Stomach (tissue), 9 donors: ENCODE results near the gene ELOVL7. TPM values are rescaled to one million over a fixed set of nuclear protein-coding genes. Genes with fewer than 3 reads are reported as not detected.

ENCODE experiments used
- DNase-seq, 2 donors: peaks; one replicate each; pipeline versions ENCODE4 v3.0.0 to v3.0.0-alpha.2; 2013 to 2019
- H3K27ac ChIP-seq, 5 donors: fragments of 200-600 bp in 4 of 5; sonication (generic) in 4 of 5; one replicate each; pipeline ENCODE4 v1.5.1; 2013 to 2019; ENCODE audit warnings: mild to moderate bottlenecking in 1 of 5, moderate library complexity in 1 of 5
- H3K27me3 ChIP-seq, 3 donors: fragments of 200-600 bp; sonication (generic); one replicate each; pipeline ENCODE4 v1.5.1; 2017 to 2019; ENCODE audit warnings: mixed run types in 1 of 3
- H3K36me3 ChIP-seq, 4 donors: fragments of 200-600 bp; sonication (generic); 1 replicate in 3 of 4; 2 replicates in 1 of 4; pipeline ENCODE4 v1.5.1; 2016 to 2019
- H3K4me1 ChIP-seq, 4 donors: fragments of 200-600 bp; sonication (generic); one replicate each; pipeline ENCODE4 v1.5.1; 2016 to 2019
- H3K4me3 ChIP-seq, 4 donors: fragments of 200-600 bp; sonication (generic) in 3 of 4; one replicate each; pipeline ENCODE4 v1.5.1; 2016 to 2019; ENCODE audit warnings: mild to moderate bottlenecking in 1 of 4
- H3K9me3 ChIP-seq, 4 donors: fragments of 200-600 bp; sonication (generic); one replicate each; pipeline ENCODE4 v1.5.1; 2016 to 2019
- CTCF ChIP-seq, 7 experiments: fragments of 450-650 bp in 4 of 7; fragments of 200-600 bp in 3 of 7; sonication (generic) in 3 of 7; IDR thresholded peaks; one replicate each; pipeline ENCODE4 v1.5.1; 2016 to 2019; ENCODE audit warnings: antibody characterized with exemption in 7 of 7, control low read depth in 2 of 7, mild to moderate bottlenecking in 1 of 7
- EP300 ChIP-seq: sonication (generic); formaldehyde crosslinking; IDR thresholded peaks from one replicate; pipeline ENCODE4 v1.6.1; 2017; ENCODE audit warnings: antibody characterized with exemption
- POLR2A ChIP-seq, 4 donors: fragments of 450-650 bp; IDR thresholded peaks; one replicate each; pipeline ENCODE4 v1.6.1; 2016; ENCODE audit warnings: antibody characterized with exemption in 4 of 4, control low read depth in 2 of 4, mild to moderate bottlenecking in 1 of 4, moderate library complexity in 1 of 4
- POLR2AphosphoS5 ChIP-seq, 3 donors: sonication (generic); formaldehyde crosslinking; IDR thresholded peaks; one replicate each; pipeline ENCODE4 v1.6.1; 2016; ENCODE audit warnings: antibody characterized with exemption in 3 of 3
- WGBS, 5 donors: extraction: QIAGEN DNeasy Blood & Tissue Kit in 3 of 5; methylation state at CpG; one replicate each; pipeline versions ENCODE4 v1.1.5 to v1.1.7; 2013 to 2018; 5-methylcytosine and 5-hydroxymethylcytosine counted together
- intact Hi-C: fragments of 100-400 bp; cut with DNase I; formaldehyde crosslinking; loops from one replicate; pipeline ENCODE4 v1.15.1; 2023; ENCODE audit warnings: low total_unique reads
- polyA plus RNA-seq, 3 donors: library from polyadenylated mRNA; stranded (reverse); fragments of 200-250 nt; gene quantifications; one replicate each; pipeline ENCODE4 v1.2.3, GENCODE V29; 2013
- total RNA-seq, 5 donors: library from RNA; depleted of rRNA; stranded (reverse); fragments of >200 nt; gene quantifications; one replicate each; pipeline versions ENCODE4 v1.1.0 to v1.2.3, GENCODE V29; 2014 to 2016
- donor health status: healthy with polysubstance abuse.
- donor health status: Bipolar disorder and iron deficiency.
- donor health status: healthy.

ELOVL7 gene
- total and polyA plus RNA-seq, 8 donors: 0.31 to 12.7 (median 1.6) TPM; not detected in 2

- DNase-seq: peak in 1 of 2 donors; percentile 58
Observed at GRCh38 chr5:60843386-60843935, 608 bp downstream of the ELOVL7 start.

GRCh38 chr5:60842871-60843385 is 1.1 kb downstream of the ELOVL7 start:
- TF ChIP-seq POLR2A (IDR thresholded peaks at IDR 0.05) (no peak), CTCF (IDR thresholded peaks at IDR 0.05) (no peak), POLR2AphosphoS5 (IDR thresholded peaks at IDR 0.05) (no peak), EP300 (no peak)
- Histone ChIP-seq H3K4me3 (peak overlapping the region; percentile 71 to 93 (median 76)), H3K27ac (no peak overlapping the region), H3K9me3 (no peaks in the 10 kb centered on the region), H3K27me3 (peaks cover 0 to 44% (median 23%) of the 10 kb centered on the region in 3 donors), H3K4me1 (peaks cover 12 to 26% (median 20%) of the 10 kb centered on the region in 4 donors), H3K36me3 (no peaks in the 10 kb centered on the region)
- DNase-seq: no peak
- 8 to 12% (median 9%) methylated on average over 25 to 26 of the region's 26 CpGs for WGBS, 5 donors
- intact Hi-C loops: no loop called here

More at GRCh38 chr5:60843386-60843935, 608 bp downstream of the ELOVL7 start:
- H3K9me3 ChIP-seq: no peaks in the 10 kb centered on the region
- peaks cover 0 to 44% (median 23%) of the 10 kb centered on the region in 3 donors for H3K27me3 ChIP-seq
- WGBS, 5 donors: 0 to 2% (median 0%) methylated on average over 16 to 49 of the region's 49 CpGs
- H3K4me3 ChIP-seq: peak overlapping the region; percentile 71 to 93 (median 76)
- intact Hi-C loops: no loop called here
- H3K27ac ChIP-seq: peak overlapping the region in 4 of 5 donors; percentile 19 to 73 (median 59)
- peaks cover 12 to 24% (median 19%) of the 10 kb centered on the region in 4 donors for H3K4me1 ChIP-seq
- TF ChIP-seq CTCF (IDR thresholded peaks at IDR 0.05) (no peak), EP300 (no peak), POLR2A (IDR thresholded peaks at IDR 0.05) (no peak), POLR2AphosphoS5 (IDR thresholded peaks at IDR 0.05) (no peak)
- no peaks in the 10 kb centered on the region for H3K36me3 ChIP-seq

- no peaks in the 10 kb centered on the region for H3K36me3 ChIP-seq
- no peaks in the 10 kb centered on the region for H3K9me3 ChIP-seq
- 78 to 89% (median 86%) methylated on average over 2 of the region's 2 CpGs for WGBS, 5 donors
- no peak overlapping the region for H3K4me3 ChIP-seq
- no peak overlapping the region for H3K27ac ChIP-seq
- H3K4me1 ChIP-seq: peaks cover 12 to 29% (median 20%) of the 10 kb centered on the region in 4 donors
- DNase-seq: no peak
- intact Hi-C loops: no loop called here
- peaks cover 0 to 44% (median 23%) of the 10 kb centered on the region in 3 donors for H3K27me3 ChIP-seq
- TF ChIP-seq POLR2AphosphoS5 (IDR thresholded peaks at IDR 0.05): no peak
- no peak for TF ChIP-seq CTCF (IDR thresholded peaks at IDR 0.05)
- TF ChIP-seq POLR2A (IDR thresholded peaks at IDR 0.05): no peak
- TF ChIP-seq EP300: no peak
Observed at GRCh38 chr5:60841361-60841760, 2.7 kb downstream of the ELOVL7 start.

GRCh38 chr5:60836131-60836530 is 7.9 kb downstream of the ELOVL7 start:
- no peaks in the 10 kb centered on the region for H3K9me3 ChIP-seq
- peaks cover 0 to 7% (median 0%) of the 10 kb centered on the region in 4 donors for H3K4me1 ChIP-seq
- intact Hi-C loops: no loop called here
- H3K36me3 ChIP-seq: no peaks in the 10 kb centered on the region
- 46 to 64% (median 56%) methylated on average over 3 of the region's 3 CpGs for WGBS, 5 donors
- no peak for DNase-seq
- H3K27ac ChIP-seq: no peak overlapping the region
- peaks cover 0 to 2% (median 0%) of the 10 kb centered on the region in 3 donors for H3K27me3 ChIP-seq
- no peak for TF ChIP-seq EP300
- TF ChIP-seq CTCF (IDR thresholded peaks at IDR 0.05): no peak
- TF ChIP-seq POLR2AphosphoS5 (IDR thresholded peaks at IDR 0.05): no peak
- H3K4me3 ChIP-seq: no peak overlapping the region
